HepG2 (cell line): ENCODE data around the gene DLG4. TPM values are rescaled to one million over a fixed set of nuclear protein-coding genes. Genes with fewer than 3 reads are reported as not detected.

Experiments used
- AFF4 ChIP-seq: sonication (generic); formaldehyde crosslinking; IDR thresholded peaks from 2 replicates; pipeline ENCODE4 v1.4.0; 2020; ENCODE audit warnings: missing genetic modification reagents
- ARNT2 ChIP-seq: sonication (generic); formaldehyde crosslinking; IDR thresholded peaks from 2 replicates; pipeline ENCODE4 v1.8.0; 2022; ENCODE audit warnings: mild to moderate bottlenecking, low read depth, missing genetic modification reagents, moderate library complexity
- CENPBD1 ChIP-seq: sonication (generic); formaldehyde crosslinking; IDR thresholded peaks from 2 replicates; pipeline ENCODE4 v1.8.0; 2022; ENCODE audit warnings: missing genetic modification reagents, low read depth, mild to moderate bottlenecking, borderline replicate concordance
- ELF3 ChIP-seq: IDR thresholded peaks from 2 replicates; pipeline ENCODE4 v1.6.1; 2016; ENCODE audit warnings: missing genetic modification reagents, missing compliant biosample characterization
- FOSL2 ChIP-seq: sonication (generic); formaldehyde crosslinking; IDR thresholded peaks from 2 replicates; pipeline ENCODE4 v1.4.0; 2020; ENCODE audit warnings: missing genetic modification reagents
- FOXA3 ChIP-seq: IDR thresholded peaks from 2 replicates; pipeline ENCODE4 v1.6.1; 2016; ENCODE audit warnings: missing genetic modification reagents, missing compliant biosample characterization
- GTF2F1 ChIP-seq: fragments of 150-350 bp; IDR thresholded peaks from 2 replicates; pipeline ENCODE4 v1.6.1; 2014; ENCODE audit warnings: low read length
- MEIS1 ChIP-seq: sonication (generic); formaldehyde crosslinking; IDR thresholded peaks from 2 replicates; pipeline ENCODE4 v1.9.0; 2021; ENCODE audit warnings: mild to moderate bottlenecking, missing genetic modification reagents, moderate library complexity, borderline replicate concordance
- POLR2G ChIP-seq: fragments of 200-400 bp; formaldehyde crosslinking; IDR thresholded peaks from 2 replicates; pipeline ENCODE4 v1.6.1; 2018; ENCODE audit warnings: mild to moderate bottlenecking, low read depth, low read length, moderate library complexity
- RBFOX2 ChIP-seq: fragments of 200-400 bp; formaldehyde crosslinking; IDR thresholded peaks from 2 replicates; pipeline ENCODE4 v1.6.1; 2017; ENCODE audit warnings: low read depth, mild to moderate bottlenecking, low read length
- SIN3A ChIP-seq: IDR thresholded peaks from 2 replicates; pipeline ENCODE4 v1.6.1; 2011; ENCODE audit warnings: low read depth, mild to moderate bottlenecking, control low read depth, low read length, borderline replicate concordance
- SNAPC2 ChIP-seq: sonication (generic); formaldehyde crosslinking; IDR thresholded peaks from 2 replicates; pipeline ENCODE4 v1.8.1; 2022; ENCODE audit warnings: mild to moderate bottlenecking, missing genetic modification reagents
- TBX2 ChIP-seq: sonication (generic); formaldehyde crosslinking; IDR thresholded peaks from 2 replicates; pipeline ENCODE4 v1.5.0; 2020; ENCODE audit warnings: missing genetic modification reagents, mild to moderate bottlenecking, borderline replicate concordance
- ZBED4 ChIP-seq: sonication (generic); formaldehyde crosslinking; IDR thresholded peaks from 2 replicates; pipeline ENCODE4 v1.4.0; 2020; ENCODE audit warnings: missing genetic modification reagents, borderline replicate concordance
- ZBTB7A ChIP-seq: sonication (generic); formaldehyde crosslinking; IDR thresholded peaks from 2 replicates; pipeline ENCODE4 v1.8.0; 2022; ENCODE audit warnings: mild to moderate bottlenecking, missing genetic modification reagents
- ZFP91 ChIP-seq: sonication (generic); formaldehyde crosslinking; IDR thresholded peaks from 2 replicates; pipeline ENCODE4 v1.9.0; 2022; ENCODE audit warnings: missing genetic modification reagents, mild to moderate bottlenecking, borderline replicate concordance
- ZMAT3 ChIP-seq: sonication (generic); formaldehyde crosslinking; conservative IDR thresholded peaks from 2 replicates; pipeline ENCODE4 v1.7.0; 2021; ENCODE audit warnings: missing genetic modification reagents
- ZMYM2 ChIP-seq: sonication (generic); formaldehyde crosslinking; IDR thresholded peaks from 2 replicates; pipeline ENCODE4 v1.8.0; 2022; ENCODE audit warnings: mild to moderate bottlenecking, missing genetic modification reagents
- ZNF235 ChIP-seq: sonication (generic); formaldehyde crosslinking; IDR thresholded peaks from 2 replicates; pipeline ENCODE4 v1.8.1; 2023; ENCODE audit warnings: mild to moderate bottlenecking, missing genetic modification reagents, borderline replicate concordance
- polyA plus RNA-seq, 8 experiments: library from polyadenylated mRNA; depleted of rRNA in 3 of 8; stranded (reverse) in 7 of 8; unstranded in 1 of 8; fragments of >200 nt; fragmentation: Illumina TruSeq in 4 of 8; extraction: Trizol in 4 of 8; gene quantifications; 2 replicates each; pipeline versions ENCODE4 v1.2.1 to v1.2.3, GENCODE V29; 2011 to 2016; ENCODE audit warnings: low read depth in 4 of 8, missing spikeins in 1 of 8, mixed read lengths in 1 of 8; ENCODE audit not compliant: insufficient read depth in 1 of 8
- total RNA-seq, 5 experiments: library from RNA; depleted of rRNA; stranded (reverse); fragments of >200 nt; fragmentation: Illumina TruSeq; extraction: Trizol; gene quantifications; 2 replicates each; pipeline ENCODE4 v1.2.3, GENCODE V29; 2016; ENCODE audit warnings: low read depth in 1 of 5

Gene DLG4
- total and polyA plus RNA-seq, 2 of the 13 experiments (the other 11 are each of a cell fraction or from before 2014, with no cell fraction given), result 0.71 to 4.3 TPM

GRCh38 chr17:7177954-7178477 lies 41.6 kb downstream of the DLG4 start (continued):
- no peak for TF ChIP-seq MEIS1 (CRISPR knock-in tag)
- TF ChIP-seq ZBTB7A, result peak; percentile 56; the same call in 1 of the 2 replicates
- TF ChIP-seq ZFP91 (CRISPR knock-in tag), result peak; percentile 1; the same call in 1 of the 2 replicates
- no peak for TF ChIP-seq ARNT2 (CRISPR knock-in tag)
- TF ChIP-seq ELF3 (CRISPR knock-in tag), result no peak
- peak; percentile 90 for TF ChIP-seq AFF4 (CRISPR knock-in tag)
- TF ChIP-seq ZBED4, result 0 out of 2 replicates have a peak, but pooled peaks have one; percentile 4
- 0 out of 2 replicates have a peak, but pooled peaks have one; percentile 47 for TF ChIP-seq SIN3A
- TF ChIP-seq FOSL2 (CRISPR knock-in tag), result peak; percentile 45; the same call in 1 of the 2 replicates
- peak; percentile 45; the same call in 1 of the 2 replicates for TF ChIP-seq TBX2
- peak; percentile 15; the same call in 1 of the 2 replicates for TF ChIP-seq RBFOX2
- no peak for TF ChIP-seq ZNF235 (CRISPR knock-in tag)
- no peak for TF ChIP-seq GTF2F1
- no peak for TF ChIP-seq ZMAT3 (CRISPR knock-in tag)
- 0 out of 2 replicates have a peak, but pooled peaks have one; percentile 65 for TF ChIP-seq SNAPC2 (CRISPR knock-in tag)
- no peak for TF ChIP-seq FOXA3 (CRISPR knock-in tag)
- TF ChIP-seq CENPBD1, result no peak
- TF ChIP-seq POLR2G, result peak; percentile 78
- peak; percentile 51; the same call in 1 of the 2 replicates for TF ChIP-seq ZMYM2 (CRISPR knock-in tag)
